ENCODE results near the gene TRAF3.

GRCh38 chr14:102769049-102769327, 8.3 kb upstream of the TRAF3 start:
- TF ChIP-seq, protein P1, sequence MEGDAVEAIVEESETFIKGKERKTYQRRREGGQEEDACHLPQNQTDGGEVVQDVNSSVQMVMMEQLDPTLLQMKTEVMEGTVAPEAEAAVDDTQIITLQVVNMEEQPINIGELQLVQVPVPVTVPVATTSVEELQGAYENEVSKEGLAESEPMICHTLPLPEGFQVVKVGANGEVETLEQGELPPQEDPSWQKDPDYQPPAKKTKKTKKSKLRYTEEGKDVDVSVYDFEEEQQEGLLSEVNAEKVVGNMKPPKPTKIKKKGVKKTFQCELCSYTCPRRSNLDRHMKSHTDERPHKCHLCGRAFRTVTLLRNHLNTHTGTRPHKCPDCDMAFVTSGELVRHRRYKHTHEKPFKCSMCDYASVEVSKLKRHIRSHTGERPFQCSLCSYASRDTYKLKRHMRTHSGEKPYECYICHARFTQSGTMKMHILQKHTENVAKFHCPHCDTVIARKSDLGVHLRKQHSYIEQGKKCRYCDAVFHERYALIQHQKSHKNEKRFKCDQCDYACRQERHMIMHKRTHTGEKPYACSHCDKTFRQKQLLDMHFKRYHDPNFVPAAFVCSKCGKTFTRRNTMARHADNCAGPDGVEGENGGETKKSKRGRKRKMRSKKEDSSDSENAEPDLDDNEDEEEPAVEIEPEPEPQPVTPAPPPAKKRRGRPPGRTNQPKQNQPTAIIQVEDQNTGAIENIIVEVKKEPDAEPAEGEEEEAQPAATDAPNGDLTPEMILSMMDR (IDR thresholded peaks at IDR 0.05; ENCODE audit: insufficient read depth, low read length): no peak
- TF ChIP-seq POLR2AphosphoS5 (IDR thresholded peaks at IDR 0.05; ENCODE audit: low read depth): no peak
- no peak for TF ChIP-seq GABPA (IDR thresholded peaks at IDR 0.05; ENCODE audit: low read depth)
- TF ChIP-seq, protein P2, sequence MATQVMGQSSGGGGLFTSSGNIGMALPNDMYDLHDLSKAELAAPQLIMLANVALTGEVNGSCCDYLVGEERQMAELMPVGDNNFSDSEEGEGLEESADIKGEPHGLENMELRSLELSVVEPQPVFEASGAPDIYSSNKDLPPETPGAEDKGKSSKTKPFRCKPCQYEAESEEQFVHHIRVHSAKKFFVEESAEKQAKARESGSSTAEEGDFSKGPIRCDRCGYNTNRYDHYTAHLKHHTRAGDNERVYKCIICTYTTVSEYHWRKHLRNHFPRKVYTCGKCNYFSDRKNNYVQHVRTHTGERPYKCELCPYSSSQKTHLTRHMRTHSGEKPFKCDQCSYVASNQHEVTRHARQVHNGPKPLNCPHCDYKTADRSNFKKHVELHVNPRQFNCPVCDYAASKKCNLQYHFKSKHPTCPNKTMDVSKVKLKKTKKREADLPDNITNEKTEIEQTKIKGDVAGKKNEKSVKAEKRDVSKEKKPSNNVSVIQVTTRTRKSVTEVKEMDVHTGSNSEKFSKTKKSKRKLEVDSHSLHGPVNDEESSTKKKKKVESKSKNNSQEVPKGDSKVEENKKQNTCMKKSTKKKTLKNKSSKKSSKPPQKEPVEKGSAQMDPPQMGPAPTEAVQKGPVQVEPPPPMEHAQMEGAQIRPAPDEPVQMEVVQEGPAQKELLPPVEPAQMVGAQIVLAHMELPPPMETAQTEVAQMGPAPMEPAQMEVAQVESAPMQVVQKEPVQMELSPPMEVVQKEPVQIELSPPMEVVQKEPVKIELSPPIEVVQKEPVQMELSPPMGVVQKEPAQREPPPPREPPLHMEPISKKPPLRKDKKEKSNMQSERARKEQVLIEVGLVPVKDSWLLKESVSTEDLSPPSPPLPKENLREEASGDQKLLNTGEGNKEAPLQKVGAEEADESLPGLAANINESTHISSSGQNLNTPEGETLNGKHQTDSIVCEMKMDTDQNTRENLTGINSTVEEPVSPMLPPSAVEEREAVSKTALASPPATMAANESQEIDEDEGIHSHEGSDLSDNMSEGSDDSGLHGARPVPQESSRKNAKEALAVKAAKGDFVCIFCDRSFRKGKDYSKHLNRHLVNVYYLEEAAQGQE (IDR thresholded peaks at IDR 0.05; ENCODE audit: insufficient replicate concordance, low read depth): no peak

Measured in HL-60 (cell line).